ENCODE data around the gene MYF6. TPM values are rescaled to one million over a fixed set of nuclear protein-coding genes. Genes with fewer than 3 reads are reported as not detected.

The MYF6 gene
- total RNA-seq, 1 experiment from 2014 or later: not detected

DNA sequence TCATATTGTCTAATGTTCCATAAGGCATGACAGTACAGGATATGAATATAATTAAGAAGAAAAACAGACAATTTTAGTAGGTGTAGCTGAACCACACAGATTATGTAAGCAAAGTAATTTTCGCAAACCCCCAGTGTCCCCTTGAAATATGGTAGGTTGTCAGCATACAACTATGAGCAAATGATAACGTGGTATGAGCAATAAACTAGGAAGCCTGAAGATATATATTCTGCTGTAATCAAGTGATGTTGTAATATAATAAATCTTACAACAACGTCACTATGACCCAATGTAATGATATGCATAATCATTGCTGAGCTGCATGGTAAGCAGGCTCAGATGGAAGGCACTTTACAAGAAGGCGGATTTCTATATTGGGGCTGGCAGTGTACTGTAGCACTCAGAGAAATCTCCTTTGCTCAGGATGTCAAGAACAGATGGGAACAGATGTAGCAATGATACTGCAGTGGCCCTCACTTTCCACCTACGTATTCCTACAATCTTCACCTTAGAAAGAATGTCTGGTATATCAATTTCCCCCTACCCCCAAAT is 47.8 kb upstream of the MYF6 start:
- intact Hi-C loops (cut with micrococcal nuclease): loop anchor here (5.0 kb wide), 1 partner anchor 662 kb away; no protein-coding TSS in a partner anchor
- no peaks in the 10 kb centered on the region for H3K79me2 ChIP-seq (ENCODE audit: insufficient read depth, low read length)
- no peak overlapping the region for H3K4me3 ChIP-seq (replicated peaks in 1 of 2; ENCODE audit: low read depth in 1 of 2, low read length in 2 of 2)
- no peaks in the 10 kb centered on the region for H3K4me1 ChIP-seq (ENCODE audit: control insufficient read depth in 1 of 2, insufficient read depth in 2 of 2, low read length in 2 of 2)
- ATAC-seq (no peak), DNase-seq (ENCODE audit: low read depth, low spot score) (no peak)
- H3K27me3 ChIP-seq (ENCODE audit: insufficient read depth, low read length): no peaks in the 10 kb centered on the region
- no peaks in the 10 kb centered on the region for H4K20me1 ChIP-seq (ENCODE audit: insufficient read depth)
- H3K27ac ChIP-seq (ENCODE audit: low read depth, low read length): no peak overlapping the region
- CTCF ChIA-PET: no interaction called here
- RAD21 ChIA-PET (ENCODE audit: low non-redundant PET in 1 of 2, low total read pairs in 2 of 2, uncharacterized antibody in 2 of 2, unreplicated experiment in 2 of 2): no interaction called here
- POLR2A ChIA-PET: no interaction called here
- H2AFZ ChIP-seq (ENCODE audit: low read depth, low read length, poor library complexity, severe bottlenecking): no peak overlapping the region
- no peak overlapping the region for H3K4me2 ChIP-seq (ENCODE audit: low read length)
- no peak for TF ChIP-seq FOSL1 (IDR thresholded peaks at IDR 0.05; ENCODE audit: low read depth)
- no peak for TF ChIP-seq EZH2 (IDR thresholded peaks at IDR 0.05)
- TF ChIP-seq SP1 (IDR thresholded peaks at IDR 0.05; ENCODE audit: low read depth): no peak
- no peak for TF ChIP-seq ZFX (IDR thresholded peaks at IDR 0.05)
- no peak for TF ChIP-seq JUND (IDR thresholded peaks at IDR 0.05)
- no peak for TF ChIP-seq EGR1 (IDR thresholded peaks at IDR 0.05; ENCODE audit: low read depth)
- BruUV-seq (replicated peaks): no TSS peak
- H3K9ac ChIP-seq (ENCODE audit: low read length): no peak overlapping the region
- H3K36me3 ChIP-seq (ENCODE audit: control insufficient read depth in 1 of 2, insufficient read depth in 2 of 2, low read length in 2 of 2): no peaks in the 10 kb centered on the region
- H3K9me2 ChIP-seq (ENCODE audit: insufficient read depth): no peaks in the 10 kb centered on the region
- no peaks in the 10 kb centered on the region for H3K9me3 ChIP-seq (ENCODE audit: control insufficient read depth in 1 of 2, insufficient read depth in 1 of 2, low read depth in 1 of 2, low read length in 2 of 2)

DNA sequence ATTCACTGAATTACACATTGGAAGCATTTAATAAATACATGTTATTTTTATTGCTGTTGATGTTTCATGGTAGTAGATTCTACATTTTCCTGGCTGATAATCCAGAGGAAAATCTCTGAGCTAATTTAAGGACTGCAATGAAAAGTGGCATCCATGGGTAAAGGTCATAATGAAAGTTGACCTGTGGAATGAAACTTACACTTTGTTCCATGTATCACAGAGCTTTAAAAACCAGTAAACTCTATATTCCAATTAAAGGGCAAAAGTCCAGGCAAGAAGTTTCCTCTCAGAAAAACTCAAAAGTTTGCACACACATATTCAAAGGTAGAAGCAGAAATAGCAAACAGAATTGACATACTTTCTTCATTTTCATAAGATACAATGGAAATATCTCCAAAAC is 44.8 kb upstream of the MYF6 start:
- CTCF ChIA-PET: no interaction called here
- intact Hi-C loops (cut with micrococcal nuclease): loop anchor here (5.0 kb wide), 1 partner anchor 665 kb away; no protein-coding TSS in a partner anchor
- no peaks in the 10 kb centered on the region for H4K20me1 ChIP-seq (ENCODE audit: insufficient read depth)
- DNase-seq (ENCODE audit: low read depth, low spot score): no peak
- H3K4me2 ChIP-seq (ENCODE audit: low read length): no peak overlapping the region
- H3K4me3 ChIP-seq (replicated peaks in 1 of 2; ENCODE audit: low read depth in 1 of 2, low read length in 2 of 2): no peak overlapping the region
- POLR2A ChIA-PET: no interaction called here
- H3K79me2 ChIP-seq (ENCODE audit: insufficient read depth, low read length): no peaks in the 10 kb centered on the region
- RAD21 ChIA-PET (ENCODE audit: low non-redundant PET in 1 of 2, low total read pairs in 2 of 2, uncharacterized antibody in 2 of 2, unreplicated experiment in 2 of 2): no interaction called here
- no peaks in the 10 kb centered on the region for H3K9me2 ChIP-seq (ENCODE audit: insufficient read depth)
- no peak overlapping the region for H3K9ac ChIP-seq (ENCODE audit: low read length)
- TF ChIP-seq TCF7L2 (IDR thresholded peaks at IDR 0.05; ENCODE audit: borderline replicate concordance, extremely low read depth, insufficient read depth, insufficient read length) (no peak), POLR2A (IDR thresholded peaks at IDR 0.05; ENCODE audit: borderline replicate concordance, extremely low read depth, insufficient read depth, insufficient read length) (no peak)
- H3K4me1 ChIP-seq (ENCODE audit: control insufficient read depth in 1 of 2, insufficient read depth in 2 of 2, low read length in 2 of 2): no peaks in the 10 kb centered on the region
- H2AFZ ChIP-seq (ENCODE audit: low read depth, low read length, poor library complexity, severe bottlenecking): no peak overlapping the region
- no peak for ATAC-seq
- no peaks in the 10 kb centered on the region for H3K9me3 ChIP-seq (ENCODE audit: control insufficient read depth in 1 of 2, insufficient read depth in 1 of 2, low read depth in 1 of 2, low read length in 2 of 2)
- H3K27ac ChIP-seq (ENCODE audit: low read depth, low read length): no peak overlapping the region
- H3K27me3 ChIP-seq (ENCODE audit: insufficient read depth, low read length): 0 out of 2 replicates have a peak, but pooled peaks cover 5% of the 10 kb centered on the region
- no peaks in the 10 kb centered on the region for H3K36me3 ChIP-seq (ENCODE audit: control insufficient read depth in 1 of 2, insufficient read depth in 2 of 2, low read length in 2 of 2)
- BruUV-seq (replicated peaks): no TSS peak
